ENCODE results near the gene ITGBL1.

Gene ITGBL1

GRCh38 chr13:101628900-101629299, 176.4 kb downstream of the ITGBL1 start:
- DNase-seq (ENCODE audit: low read depth): no peak

DNA sequence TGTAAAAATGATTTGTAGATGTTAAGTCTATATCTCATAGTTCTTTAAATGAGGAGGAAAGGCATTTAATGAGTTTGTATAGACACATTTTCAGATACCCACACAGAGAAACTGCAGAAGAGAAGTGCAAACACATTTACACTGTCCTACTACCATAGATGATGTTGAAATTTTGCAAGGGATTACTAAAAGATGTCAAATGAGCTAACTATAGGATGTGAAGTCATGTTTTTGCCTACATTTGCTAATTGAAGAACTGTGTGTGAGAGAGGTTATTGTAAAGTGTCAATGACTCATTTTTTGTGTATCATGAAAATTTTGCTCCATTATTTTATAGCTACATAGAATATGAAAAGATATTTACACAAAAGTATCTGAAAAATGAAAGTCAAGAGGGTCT, 178.9 kb downstream of the ITGBL1 start:
- DNase-seq (ENCODE audit: low read depth): no peak

- DNase-seq (ENCODE audit: low read depth): no peak
These were observed 181.7 kb downstream of the ITGBL1 start for GRCh38 chr13:101634142-101634541.

- no peak for DNase-seq (ENCODE audit: low read depth)
These were observed 187.2 kb downstream of the ITGBL1 start for GRCh38 chr13:101639711-101640110.

DNA sequence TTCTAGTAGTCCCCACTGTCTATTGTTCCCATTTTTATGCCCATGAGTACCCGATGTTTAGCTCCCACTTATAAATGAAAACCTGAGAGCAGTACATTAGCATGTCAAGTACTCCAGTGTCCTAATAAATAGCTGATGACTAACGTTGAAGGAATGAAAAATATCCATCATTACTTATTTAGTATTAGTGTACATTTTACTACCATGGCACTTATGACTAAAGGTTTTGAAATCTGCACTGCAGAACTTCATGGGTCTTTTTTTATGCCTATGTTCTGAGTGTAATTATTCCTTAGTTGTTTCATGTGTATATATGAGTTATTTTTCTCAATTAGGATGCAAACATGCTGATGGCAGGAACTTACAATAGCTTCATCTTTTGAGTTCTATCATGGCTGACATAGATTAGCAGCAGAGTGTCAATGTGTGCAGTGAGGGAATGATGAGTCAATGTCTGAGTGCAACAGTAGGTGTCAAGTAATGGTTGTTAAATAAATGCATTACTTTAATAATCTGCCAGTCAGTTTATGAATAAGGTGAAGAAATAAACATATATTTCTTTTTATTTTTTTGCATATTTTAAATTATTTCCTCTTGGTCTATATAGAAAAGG, 188.4 kb downstream of the ITGBL1 start:
- no peak for DNase-seq (ENCODE audit: low read depth)

DNA sequence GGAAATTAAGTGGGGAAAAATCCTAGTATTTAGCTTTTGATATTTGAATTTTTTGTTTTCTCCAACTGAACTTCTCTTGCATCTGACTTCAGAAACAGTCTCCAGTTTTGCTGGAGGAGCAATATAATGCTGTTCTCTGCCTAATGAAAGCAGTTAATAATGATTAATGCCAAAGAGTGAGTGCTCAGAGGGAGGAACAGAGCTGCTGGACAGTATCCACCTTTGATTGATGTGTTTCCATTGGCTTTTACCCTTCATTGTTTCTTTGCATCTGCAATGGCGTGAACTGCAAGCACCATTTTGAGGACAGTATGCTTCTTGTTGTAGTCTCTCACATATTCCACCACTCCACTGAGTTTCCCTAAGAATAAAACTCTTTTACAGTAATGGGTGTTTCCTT, 193.4 kb downstream of the ITGBL1 start:
- no peak for DNase-seq (ENCODE audit: low read depth)

GRCh38 chr13:101647760-101648159, 195.3 kb downstream of the ITGBL1 start:
- DNase-seq (ENCODE audit: low read depth): no peak

- DNase-seq (ENCODE audit: low read depth): no peak
These were observed 196.5 kb downstream of the ITGBL1 start for GRCh38 chr13:101648766-101649487.

DNA sequence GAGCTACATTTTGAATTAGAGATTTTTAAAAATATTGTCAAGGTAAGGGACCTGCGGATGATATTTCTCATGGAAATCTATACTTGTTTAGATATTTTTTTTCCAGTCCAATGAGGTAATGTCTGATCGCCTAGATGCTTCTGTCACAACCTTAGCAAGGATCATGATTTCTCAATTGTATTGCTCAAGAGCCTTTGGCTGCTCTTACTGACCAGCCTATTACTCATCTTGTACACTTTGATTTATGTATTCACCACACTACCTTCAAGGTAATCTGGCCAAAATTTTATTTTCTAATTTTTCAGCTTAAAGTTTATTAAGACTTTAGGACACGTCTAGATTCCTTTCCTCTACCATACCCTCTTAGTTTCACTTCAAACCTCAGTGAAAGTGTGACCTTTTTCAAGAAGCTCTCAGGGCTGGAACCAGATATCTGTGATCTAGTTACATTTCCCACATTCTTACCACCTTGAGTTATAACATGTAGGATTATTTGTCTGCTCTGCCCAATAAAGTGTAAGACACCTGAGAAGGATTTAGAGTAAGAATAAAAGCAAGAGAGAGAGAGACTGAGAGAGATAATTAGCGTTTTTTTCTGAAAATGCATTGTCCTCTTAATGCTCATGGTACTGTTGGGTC, 197.1 kb downstream of the ITGBL1 start:
- DNase-seq (ENCODE audit: low read depth): no peak

DNA sequence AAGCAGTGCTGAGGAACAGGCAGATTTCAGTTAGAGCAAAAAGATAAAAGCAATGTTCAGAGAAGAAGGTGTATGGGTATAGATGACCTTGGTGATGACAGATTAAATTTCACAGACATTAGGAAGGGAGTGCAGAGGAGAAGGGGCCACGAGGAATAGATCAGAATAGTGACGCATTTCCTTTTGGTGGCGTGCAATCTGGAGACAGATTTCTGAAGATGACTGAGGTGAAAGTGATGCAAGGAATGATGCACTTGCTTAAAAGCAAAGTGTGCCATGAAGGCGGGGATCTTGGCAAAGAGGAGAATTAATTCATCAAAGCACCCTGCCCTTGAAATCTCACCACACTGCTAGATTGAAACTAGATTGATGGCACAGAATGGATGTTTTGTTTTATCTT, 202.4 kb downstream of the ITGBL1 start:
- DNase-seq (ENCODE audit: low read depth): no peak

- DNase-seq (ENCODE audit: low read depth): no peak
These were observed 203.0 kb downstream of the ITGBL1 start for GRCh38 chr13:101655435-101655834.

GRCh38 chr13:101660711-101661110, 208.2 kb downstream of the ITGBL1 start:
- no peak for DNase-seq (ENCODE audit: low read depth)

- no peak for DNase-seq (ENCODE audit: low read depth)
These were observed 209.4 kb downstream of the ITGBL1 start for GRCh38 chr13:101661839-101662238.

GRCh38 chr13:101673360-101674105, 221.1 kb downstream of the ITGBL1 start:
- DNase-seq (ENCODE audit: low read depth): no peak

GRCh38 chr13:101681834-101682233, 229.4 kb downstream of the ITGBL1 start:
- no peak for DNase-seq (ENCODE audit: low read depth)

- DNase-seq (ENCODE audit: low read depth): no peak
These were observed 233.5 kb downstream of the ITGBL1 start for GRCh38 chr13:101686003-101686402.

DNA sequence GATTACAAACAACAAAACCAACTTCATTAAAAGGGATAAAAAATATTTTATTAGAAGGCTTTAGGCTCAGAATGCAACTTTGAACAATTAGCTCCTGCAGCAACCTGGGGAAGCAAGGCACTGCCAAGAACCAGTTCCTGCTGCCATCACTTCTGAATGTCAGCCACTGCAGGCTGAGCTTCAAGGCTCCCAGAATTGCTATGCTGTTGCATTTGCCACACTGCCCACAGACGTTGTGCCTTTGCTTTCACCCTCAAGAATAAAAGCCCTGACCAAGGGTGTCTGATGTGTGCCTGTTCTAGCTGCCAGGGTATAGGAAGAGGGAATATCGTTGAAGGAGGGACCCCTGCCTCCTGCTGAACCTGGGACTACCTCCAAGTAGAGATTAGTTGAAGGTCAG, 238.4 kb downstream of the ITGBL1 start:
- no peak for DNase-seq (ENCODE audit: low read depth)

DNA sequence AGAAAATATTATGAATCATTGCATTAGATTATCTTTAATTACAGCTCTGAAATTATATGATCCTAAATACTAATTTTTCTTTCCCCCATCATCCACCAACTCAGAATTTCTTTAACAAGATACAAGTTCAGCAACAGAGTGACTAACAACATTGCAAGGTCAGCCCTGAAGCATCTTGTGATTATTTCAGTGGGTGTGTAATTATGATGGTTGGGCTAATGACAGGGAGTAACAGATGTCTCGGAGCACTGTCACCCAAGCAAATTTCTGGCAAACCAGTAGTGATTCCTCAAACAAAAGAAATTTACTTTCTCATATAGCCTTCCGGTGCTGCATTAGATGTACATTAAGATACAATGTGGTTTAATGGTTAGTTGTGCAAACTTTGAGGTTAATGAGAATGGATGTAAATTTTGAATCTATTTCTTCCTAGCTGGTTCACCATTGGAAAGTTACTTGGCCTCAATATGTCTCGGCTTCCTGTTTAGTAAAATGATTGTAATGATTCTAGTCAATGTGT, 238.9 kb downstream of the ITGBL1 start:
- DNase-seq (ENCODE audit: low read depth): no peak

GRCh38 chr13:101695870-101696516, 243.5 kb downstream of the ITGBL1 start:
- no peak for DNase-seq (ENCODE audit: low read depth)

DNA sequence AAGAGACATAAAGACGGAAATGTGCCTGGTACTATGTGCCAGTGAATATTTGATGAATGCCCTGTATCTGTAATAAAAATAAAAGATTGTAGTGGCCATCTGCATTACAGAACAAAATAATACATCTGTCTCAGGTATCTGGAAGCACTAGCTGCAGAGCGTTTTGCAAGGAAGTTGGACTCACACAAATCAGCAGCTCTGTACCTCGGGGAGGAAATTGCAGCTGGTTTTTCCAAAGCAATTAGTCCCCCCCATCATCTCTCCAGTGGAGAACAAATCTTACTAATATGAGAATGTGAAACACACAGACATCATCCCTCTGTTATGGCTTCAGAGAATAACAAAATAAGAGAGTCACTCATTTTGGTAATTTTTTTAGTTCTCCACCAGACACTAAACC, 245.3 kb downstream of the ITGBL1 start:
- DNase-seq (ENCODE audit: low read depth): no peak

DNA sequence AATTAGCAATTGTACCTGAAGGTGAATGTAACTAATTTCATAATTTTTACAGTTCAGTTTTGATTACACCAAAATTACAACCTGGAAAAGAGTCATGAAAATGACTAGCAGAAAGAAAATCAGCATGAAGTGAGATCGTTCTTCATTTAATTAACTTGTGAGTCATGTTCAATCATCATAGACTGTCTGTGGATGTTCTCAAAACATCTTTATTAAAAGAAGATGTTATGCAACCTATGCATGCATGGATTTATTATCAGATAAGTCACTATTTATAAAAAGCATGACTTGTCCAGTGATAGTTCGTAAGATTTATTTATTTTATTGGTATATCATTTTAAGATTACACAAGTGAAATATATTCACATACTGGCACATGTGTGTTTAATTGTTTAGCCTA, 245.9 kb downstream of the ITGBL1 start:
- DNase-seq (ENCODE audit: low read depth): no peak

GRCh38 chr13:101700598-101700997, 248.1 kb downstream of the ITGBL1 start:
- DNase-seq (ENCODE audit: low read depth): no peak
